HepG2 (cell line): ENCODE results near the gene ZSWIM5. TPM values are rescaled to one million over a fixed set of nuclear protein-coding genes. Genes with fewer than 3 reads are reported as not detected.

ENCODE experiments used
- ATAC-seq: fragments of 200-7000 bp; cut with Tn5 transposase; 3 replicates; pipeline ENCODE4 v1.9.1; 2020; ENCODE audit warnings: mild to moderate bottlenecking, moderate library complexity
- BruUV-seq: library from RNA; stranded (reverse); fragments of 400-500 nt; replicated peaks from 2 replicates; lab custom pipeline; 2021; lab: Mats Ljungman, UMichigan
- CTCF ChIA-PET: fragments of 300-600 bp; formaldehyde crosslinking; extraction: SDS; loops from one replicate; lab custom pipeline; 2021; ENCODE audit warnings: low total read pairs, inconsistent platforms, low intra/inter-chr PET ratio; lab: Yijun Ruan, JAX
- POLR2A ChIA-PET: fragments of 350-600 bp; sonication (Branson Sonifier 250); formaldehyde crosslinking; loops from one replicate; lab custom pipeline; 2020; ENCODE audit warnings: antibody characterized with exemption, inconsistent platforms; lab: Yijun Ruan, JAX
- DNase-seq: peaks from one replicate; pipeline ENCODE4 v3.0.0-alpha.2; 2015; ENCODE audit warnings: low spot score
- FAIRE-seq: peaks from 3 replicates; lab custom pipeline; 2011; peaks lifted over from hg19 to GRCh38; lab: Jason Lieb, UNC
- H2AFZ ChIP-seq: one replicate; pipeline ENCODE4 v1.6.1; 2011; ENCODE audit warnings: low read length, inconsistent platforms
- H3K27ac ChIP-seq: fragments of 300-600 bp; 3 replicates; pipeline ENCODE4 v1.8.0; 2011; ENCODE audit warnings: mixed run types, mild to moderate bottlenecking, mixed read lengths, low read length, inconsistent platforms; ENCODE audit not compliant: insufficient read depth; ENCODE audit errors: extremely low read length
- H3K27me3 ChIP-seq, 2 experiments: fragments of 200-600 bp in 1 of 2; 2 replicates in 1 of 2; 3 replicates in 1 of 2; pipeline versions ENCODE4 v1.6.0 to v1.8.0; 2011; ENCODE audit warnings: low read length in 2 of 2, mild to moderate bottlenecking in 2 of 2, moderate library complexity in 2 of 2, inconsistent platforms in 1 of 2; ENCODE audit not compliant: insufficient read depth in 2 of 2, control insufficient read depth in 1 of 2
- H3K36me3 ChIP-seq, 2 experiments: fragments of 200-600 bp in 1 of 2; replicated peaks in 1 of 2; 2 replicates in 1 of 2; 3 replicates in 1 of 2; pipeline versions ENCODE4 v1.5.1 to v1.8.0; 2011; ENCODE audit warnings: low read length in 2 of 2, inconsistent platforms in 1 of 2; ENCODE audit not compliant: insufficient read depth in 2 of 2, control insufficient read depth in 1 of 2
- H3K4me1 ChIP-seq: 2 replicates; pipeline ENCODE4 v1.5.1; 2012; ENCODE audit warnings: low read length, inconsistent platforms; ENCODE audit not compliant: insufficient read depth
- H3K4me2 ChIP-seq: 2 replicates; pipeline ENCODE4 v1.6.0; 2011; ENCODE audit warnings: low read depth, low read length, inconsistent platforms
- H3K4me3 ChIP-seq, 3 experiments: fragments of 200-600 bp in 1 of 3; sonication (generic), shearing (Covaris generic) in 1 of 3; replicated peaks in 1 of 3; 2 replicates each; pipeline ENCODE4 v1.5.1; 2011 to 2016; ENCODE audit warnings: low read length in 3 of 3, inconsistent platforms in 2 of 3, low read depth in 2 of 3, mild to moderate bottlenecking in 2 of 3, control low read depth in 1 of 3, mixed read lengths in 1 of 3; ENCODE audit not compliant: insufficient read depth in 1 of 3
- H3K79me2 ChIP-seq: one replicate; pipeline ENCODE4 v1.6.1; 2011; ENCODE audit warnings: low read length, inconsistent platforms; ENCODE audit not compliant: insufficient read depth
- H3K9ac ChIP-seq: 2 replicates; pipeline ENCODE4 v1.6.0; 2011; ENCODE audit warnings: mild to moderate bottlenecking, low read depth, low read length, inconsistent platforms; ENCODE audit not compliant: insufficient read depth
- H3K9me3 ChIP-seq: 2 replicates; pipeline ENCODE4 v1.5.1; 2012; ENCODE audit warnings: mild to moderate bottlenecking, low read length
- H4K20me1 ChIP-seq: 2 replicates; pipeline ENCODE4 v1.6.0; 2011; ENCODE audit warnings: inconsistent platforms, mild to moderate bottlenecking, low read length, moderate library complexity; ENCODE audit not compliant: insufficient read depth
- CEBPG ChIP-seq: IDR thresholded peaks from 2 replicates; pipeline ENCODE4 v1.6.1; 2016
- CREB1 ChIP-seq, 2 experiments: fragments of 450-650 bp in 1 of 2; IDR thresholded peaks; 2 replicates each; pipeline ENCODE4 v1.6.1; 2016 to 2017; ENCODE audit warnings: control low read depth in 1 of 2, mild to moderate bottlenecking in 1 of 2, missing compliant biosample characterization in 1 of 2, missing genetic modification characterization in 1 of 2
- ERF ChIP-seq: IDR thresholded peaks from 2 replicates; pipeline ENCODE4 v1.6.1; 2018; ENCODE audit warnings: missing biosample characterization, missing genetic modification reagents
- GATAD1 ChIP-seq: IDR thresholded peaks from 2 replicates; pipeline ENCODE4 v1.6.1; 2016; ENCODE audit warnings: missing genetic modification reagents, missing compliant biosample characterization
- HNRNPUL1 ChIP-seq: fragments of 200-400 bp; formaldehyde crosslinking; IDR thresholded peaks from 2 replicates; pipeline ENCODE4 v1.6.1; 2017; ENCODE audit warnings: low read depth, mild to moderate bottlenecking, low read length, moderate library complexity
- MIER3 ChIP-seq: IDR thresholded peaks from 2 replicates; pipeline ENCODE4 v1.6.1; 2016; ENCODE audit warnings: missing compliant biosample characterization, borderline replicate concordance
- MXI1 ChIP-seq: IDR thresholded peaks from 3 replicates; pipeline ENCODE4 v1.6.1; 2012; ENCODE audit warnings: low read depth, low read length, inconsistent platforms, borderline replicate concordance
- PAF1 ChIP-seq: IDR thresholded peaks from 2 replicates; pipeline ENCODE4 v1.6.1; 2016; ENCODE audit warnings: missing genetic modification reagents, missing compliant biosample characterization
- PITX1 ChIP-seq: sonication (generic); formaldehyde crosslinking; IDR thresholded peaks from 2 replicates; pipeline ENCODE4 v1.5.1; 2020; ENCODE audit warnings: mild to moderate bottlenecking, missing genetic modification reagents
- SMC3 ChIP-seq: IDR thresholded peaks from 2 replicates; pipeline ENCODE4 v1.6.1; 2011; ENCODE audit warnings: low read length, improper control_type of control experiment
- SP140L ChIP-seq: sonication (generic); formaldehyde crosslinking; IDR thresholded peaks from 2 replicates; pipeline ENCODE4 v1.4.0; 2020; ENCODE audit warnings: missing genetic modification reagents, borderline replicate concordance
- TBX2 ChIP-seq: sonication (generic); formaldehyde crosslinking; IDR thresholded peaks from 2 replicates; pipeline ENCODE4 v1.5.0; 2020; ENCODE audit warnings: missing genetic modification reagents, mild to moderate bottlenecking, borderline replicate concordance
- THAP11 ChIP-seq: IDR thresholded peaks from 2 replicates; pipeline ENCODE4 v1.6.1; 2016; ENCODE audit warnings: missing biosample characterization, missing genetic modification reagents
- ZNF496 ChIP-seq: sonication (generic); formaldehyde crosslinking; IDR thresholded peaks from 2 replicates; pipeline ENCODE4 v1.8.1; 2023; ENCODE audit warnings: mild to moderate bottlenecking, moderate library complexity, missing genetic modification reagents; ENCODE audit not compliant: insufficient replicate concordance
- ZNF557 ChIP-seq: sonication (generic); formaldehyde crosslinking; IDR thresholded peaks from 2 replicates; pipeline ENCODE4 v1.4.0; 2020; ENCODE audit warnings: missing genetic modification reagents
- ZNF616 ChIP-seq: sonication (generic); formaldehyde crosslinking; IDR thresholded peaks from 2 replicates; pipeline ENCODE4 v1.5.0; 2020; ENCODE audit warnings: low read depth, mild to moderate bottlenecking, missing genetic modification reagents
- ZNF749 ChIP-seq: sonication (generic); formaldehyde crosslinking; IDR thresholded peaks from 2 replicates; pipeline ENCODE4 v1.8.0; 2022; ENCODE audit warnings: mild to moderate bottlenecking, missing genetic modification reagents, moderate library complexity, borderline replicate concordance
- ZSCAN9 ChIP-seq: IDR thresholded peaks from 2 replicates; pipeline ENCODE4 v1.6.1; 2016; ENCODE audit warnings: borderline replicate concordance
- WGBS: methylation state at CpG from one replicate; pipeline ENCODE4 v1.1.6; 2017; ENCODE audit warnings: low lambda C conversion rate; 5-methylcytosine and 5-hydroxymethylcytosine counted together
- in situ Hi-C: cut with HindIII; loops from 2 replicates; pipeline ENCODE4 v1.10.0; 2017; ENCODE audit warnings: low pct_unique_long_range_greater_than_20kb; ENCODE audit not compliant: extremely low pct_ligation_motif_present
- intact Hi-C: fragments of 100-400 bp; cut with micrococcal nuclease; formaldehyde crosslinking; loops from one replicate; pipeline ENCODE4 v1.10.0; 2022; ENCODE audit not compliant: unreplicated experiment
- polyA plus RNA-seq, 8 experiments: library from polyadenylated mRNA; depleted of rRNA in 3 of 8; stranded (reverse) in 7 of 8; unstranded in 1 of 8; fragments of >200 nt; fragmentation: Illumina TruSeq in 4 of 8; extraction: Trizol in 4 of 8; gene quantifications; 2 replicates each; pipeline versions ENCODE4 v1.2.1 to v1.2.3, GENCODE V29; 2011 to 2016; ENCODE audit warnings: low read depth in 4 of 8, missing spikeins in 1 of 8, mixed read lengths in 1 of 8; ENCODE audit not compliant: insufficient read depth in 1 of 8
- total RNA-seq, 5 experiments: library from RNA; depleted of rRNA; stranded (reverse); fragments of >200 nt; fragmentation: Illumina TruSeq; extraction: Trizol; gene quantifications; 2 replicates each; pipeline ENCODE4 v1.2.3, GENCODE V29; 2016; ENCODE audit warnings: low read depth in 1 of 5
- TF ChIP-seq, protein P1 (sequence below): sonication (generic); formaldehyde crosslinking; IDR thresholded peaks from 2 replicates; pipeline ENCODE4 v1.5.0; 2020; ENCODE audit warnings: mild to moderate bottlenecking, missing genetic modification reagents
- TF ChIP-seq, protein P2 (sequence below): sonication (generic); formaldehyde crosslinking; IDR thresholded peaks from 2 replicates; pipeline ENCODE4 v1.4.0; 2020; ENCODE audit warnings: missing genetic modification reagents, borderline replicate concordance

The ZSWIM5 gene
- total and polyA plus RNA-seq, 2 of the 13 experiments (the other 11 are each of a cell fraction or from before 2014, with no cell fraction given) = 11.0 to 20.6 TPM

DNA sequence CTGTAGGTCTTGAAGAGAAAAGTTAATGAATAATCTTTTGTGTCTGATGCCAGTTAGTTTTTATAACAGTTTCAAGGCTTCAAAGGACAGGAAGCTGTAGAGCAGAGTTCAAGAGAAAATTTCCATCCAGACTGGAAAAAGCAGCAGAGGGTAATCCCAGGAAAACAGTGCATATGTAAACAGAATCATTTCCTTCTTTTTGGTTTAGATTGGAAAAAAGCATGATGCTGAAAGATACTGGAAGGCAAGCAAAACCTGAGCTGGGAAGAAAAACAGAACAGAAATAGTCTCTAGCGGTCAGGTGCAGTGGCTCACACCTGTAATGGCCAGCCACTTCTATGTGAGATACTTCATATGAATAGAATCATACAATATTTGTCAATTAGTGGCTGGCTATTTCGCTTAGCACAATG, 71.9 kb downstream of the ZSWIM5 start:
- no peaks in the 10 kb centered on the region for H3K36me3 ChIP-seq
- in situ Hi-C loops = no loop called here
- H2AFZ ChIP-seq = no peak overlapping the region
- peak overlapping the region in 1 of 3 experiments; percentile 36; a peak in 1 of 6 replicates for H3K4me3 ChIP-seq
- ATAC-seq (peak; percentile 96), DNase-seq (peak; percentile 97), FAIRE-seq (peak; percentile 94)
- ChIA-PET CTCF (no interaction called here), POLR2A (interaction anchor here (0.7 to 1.1 kb wide), 4 partner anchors 14 to 169 kb away, joined by 3 to 4 read pairs (median 4); no protein-coding TSS in a partner anchor)
- H3K79me2 ChIP-seq = peaks cover 24% of the 10 kb centered on the region
- no peaks in the 10 kb centered on the region for H4K20me1 ChIP-seq
- peaks cover 55% of the 10 kb centered on the region for H3K4me1 ChIP-seq
- intact Hi-C loops = loop anchor here (10.0 kb wide), 1 partner anchor 70 kb away; the partner anchor contains the start of gene ZSWIM5
- H3K9me3 ChIP-seq = no peaks in the 10 kb centered on the region
- H3K27me3 ChIP-seq = no peaks in the 10 kb centered on the region
- peak overlapping the region; percentile 32; the same call in 1 of the 2 replicates for H3K9ac ChIP-seq
- WGBS = 6% methylated on average over 2 of the region's 2 CpGs
- H3K4me2 ChIP-seq = peak overlapping the region; percentile 67
- H3K27ac ChIP-seq = peak overlapping the region; percentile 77
- BruUV-seq = no TSS peak
- TF ChIP-seq PAF1 (CRISPR knock-in tag) = no peak
- TF ChIP-seq ZNF557 (CRISPR knock-in tag) = peak; percentile 66; the same call in 1 of the 2 replicates
- TF ChIP-seq SP140L (CRISPR knock-in tag) = peak; percentile 63; the same call in 1 of the 2 replicates
- no peak for TF ChIP-seq ZNF616
- peak; percentile 69 for TF ChIP-seq CEBPG (CRISPR knock-in tag)
- TF ChIP-seq MXI1 = peak; percentile 23; the same call in 1 of the 3 replicates
- TF ChIP-seq ERF (CRISPR knock-in tag) = peak; percentile 92
- TF ChIP-seq GATAD1 (CRISPR knock-in tag) = peak; percentile 36; the same call in 1 of the 2 replicates
- no peak for TF ChIP-seq ZNF496 (CRISPR knock-in tag)
- TF ChIP-seq MIER3 = peak; percentile 75; the same call in 1 of the 2 replicates
- no peak for TF ChIP-seq ZNF749 (CRISPR knock-in tag)
- TF ChIP-seq ZSCAN9 (CRISPR knock-in tag) = 0 out of 2 replicates have a peak, but pooled peaks have one; percentile 82
- TF ChIP-seq HNRNPUL1 = peak; percentile 47; the same call in 1 of the 2 replicates
- TF ChIP-seq TBX2 (CRISPR knock-in tag) = peak; percentile 84
- TF ChIP-seq PITX1 (CRISPR knock-in tag) = peak; percentile 97
- TF ChIP-seq CREB1 (IDR thresholded peaks at IDR 0.05) = no peak
- peak; percentile 78 for TF ChIP-seq CREB1 (CRISPR knock-in tag; IDR thresholded peaks at IDR 0.05)
- TF ChIP-seq THAP11 (CRISPR knock-in tag) = peak; percentile 77
- TF ChIP-seq SMC3 = peak; percentile 2; the same call in 1 of the 2 replicates
- TF ChIP-seq, protein P1, sequence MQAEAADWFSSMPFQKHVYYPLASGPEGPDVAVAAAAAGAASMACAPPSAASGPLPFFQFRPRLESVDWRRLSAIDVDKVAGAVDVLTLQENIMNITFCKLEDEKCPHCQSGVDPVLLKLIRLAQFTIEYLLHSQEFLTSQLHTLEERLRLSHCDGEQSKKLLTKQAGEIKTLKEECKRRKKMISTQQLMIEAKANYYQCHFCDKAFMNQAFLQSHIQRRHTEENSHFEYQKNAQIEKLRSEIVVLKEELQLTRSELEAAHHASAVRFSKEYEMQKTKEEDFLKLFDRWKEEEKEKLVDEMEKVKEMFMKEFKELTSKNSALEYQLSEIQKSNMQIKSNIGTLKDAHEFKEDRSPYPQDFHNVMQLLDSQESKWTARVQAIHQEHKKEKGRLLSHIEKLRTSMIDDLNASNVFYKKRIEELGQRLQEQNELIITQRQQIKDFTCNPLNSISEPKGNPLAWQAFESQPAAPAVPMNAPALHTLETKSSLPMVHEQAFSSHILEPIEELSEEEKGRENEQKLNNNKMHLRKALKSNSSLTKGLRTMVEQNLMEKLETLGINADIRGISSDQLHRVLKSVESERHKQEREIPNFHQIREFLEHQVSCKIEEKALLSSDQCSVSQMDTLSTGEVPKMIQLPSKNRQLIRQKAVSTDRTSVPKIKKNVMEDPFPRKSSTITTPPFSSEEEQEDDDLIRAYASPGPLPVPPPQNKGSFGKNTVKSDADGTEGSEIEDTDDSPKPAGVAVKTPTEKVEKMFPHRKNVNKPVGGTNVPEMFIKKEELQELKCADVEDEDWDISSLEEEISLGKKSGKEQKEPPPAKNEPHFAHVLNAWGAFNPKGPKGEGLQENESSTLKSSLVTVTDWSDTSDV = no peak
- TF ChIP-seq, protein P2, sequence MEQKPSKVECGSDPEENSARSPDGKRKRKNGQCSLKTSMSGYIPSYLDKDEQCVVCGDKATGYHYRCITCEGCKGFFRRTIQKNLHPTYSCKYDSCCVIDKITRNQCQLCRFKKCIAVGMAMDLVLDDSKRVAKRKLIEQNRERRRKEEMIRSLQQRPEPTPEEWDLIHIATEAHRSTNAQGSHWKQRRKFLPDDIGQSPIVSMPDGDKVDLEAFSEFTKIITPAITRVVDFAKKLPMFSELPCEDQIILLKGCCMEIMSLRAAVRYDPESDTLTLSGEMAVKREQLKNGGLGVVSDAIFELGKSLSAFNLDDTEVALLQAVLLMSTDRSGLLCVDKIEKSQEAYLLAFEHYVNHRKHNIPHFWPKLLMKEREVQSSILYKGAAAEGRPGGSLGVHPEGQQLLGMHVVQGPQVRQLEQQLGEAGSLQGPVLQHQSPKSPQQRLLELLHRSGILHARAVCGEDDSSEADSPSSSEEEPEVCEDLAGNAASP (CRISPR knock-in tag) = peak; percentile 83
